C4-2B (cell line): ENCODE results near the gene GNAT2.

Experiments used
- ZFX ChIP-seq: fragments of 450-650 bp; IDR thresholded peaks from 2 replicates; pipeline ENCODE4 v1.6.1; 2017
- TF ChIP-seq, protein P1 (sequence below): fragments of 450-650 bp; conservative IDR thresholded peaks from 2 replicates; pipeline ENCODE4 v1.5.1; 2017; ENCODE audit warnings: mild to moderate bottlenecking

GRCh38 chr1:109622895-109623294, 3.5 kb upstream of the GNAT2 start:
- TF ChIP-seq, protein P1, sequence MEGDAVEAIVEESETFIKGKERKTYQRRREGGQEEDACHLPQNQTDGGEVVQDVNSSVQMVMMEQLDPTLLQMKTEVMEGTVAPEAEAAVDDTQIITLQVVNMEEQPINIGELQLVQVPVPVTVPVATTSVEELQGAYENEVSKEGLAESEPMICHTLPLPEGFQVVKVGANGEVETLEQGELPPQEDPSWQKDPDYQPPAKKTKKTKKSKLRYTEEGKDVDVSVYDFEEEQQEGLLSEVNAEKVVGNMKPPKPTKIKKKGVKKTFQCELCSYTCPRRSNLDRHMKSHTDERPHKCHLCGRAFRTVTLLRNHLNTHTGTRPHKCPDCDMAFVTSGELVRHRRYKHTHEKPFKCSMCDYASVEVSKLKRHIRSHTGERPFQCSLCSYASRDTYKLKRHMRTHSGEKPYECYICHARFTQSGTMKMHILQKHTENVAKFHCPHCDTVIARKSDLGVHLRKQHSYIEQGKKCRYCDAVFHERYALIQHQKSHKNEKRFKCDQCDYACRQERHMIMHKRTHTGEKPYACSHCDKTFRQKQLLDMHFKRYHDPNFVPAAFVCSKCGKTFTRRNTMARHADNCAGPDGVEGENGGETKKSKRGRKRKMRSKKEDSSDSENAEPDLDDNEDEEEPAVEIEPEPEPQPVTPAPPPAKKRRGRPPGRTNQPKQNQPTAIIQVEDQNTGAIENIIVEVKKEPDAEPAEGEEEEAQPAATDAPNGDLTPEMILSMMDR, result no peak
- TF ChIP-seq ZFX, result no peak
